Neural cell (in vitro differentiated cells): ENCODE data around the gene SMC3.

Source experiments
- TAF1 ChIP-seq: IDR thresholded peaks from 2 replicates; pipeline ENCODE4 v1.6.1; 2012; ENCODE audit warnings: low read depth
- TF ChIP-seq, protein P1 (sequence below): fragments of 450-650 bp; IDR thresholded peaks from 2 replicates; pipeline ENCODE4 v1.5.1; 2014; ENCODE audit warnings: antibody characterized with exemption, mild to moderate bottlenecking, moderate library complexity; ENCODE audit not compliant: poor library complexity, severe bottlenecking

DNA sequence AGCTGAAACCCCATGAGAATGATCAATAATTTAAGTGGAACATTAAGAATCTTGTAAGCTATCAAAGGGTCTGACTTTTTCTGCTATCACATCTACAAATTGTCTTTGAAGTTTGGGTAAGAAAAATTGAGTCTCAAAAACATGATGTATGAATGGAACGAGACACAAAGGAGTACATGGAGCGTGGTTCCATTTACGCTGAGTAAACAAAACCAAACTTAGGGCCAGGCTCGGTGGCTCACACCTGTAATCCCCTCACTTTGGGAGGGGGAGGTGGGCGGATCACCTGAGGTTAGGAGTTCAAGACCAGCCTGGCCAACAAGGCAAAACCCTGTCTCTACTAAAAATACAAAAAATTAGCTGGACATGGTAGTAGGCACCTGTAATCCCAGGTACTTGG is 24.3 kb downstream of the SMC3 start:
- TF ChIP-seq, protein P1, sequence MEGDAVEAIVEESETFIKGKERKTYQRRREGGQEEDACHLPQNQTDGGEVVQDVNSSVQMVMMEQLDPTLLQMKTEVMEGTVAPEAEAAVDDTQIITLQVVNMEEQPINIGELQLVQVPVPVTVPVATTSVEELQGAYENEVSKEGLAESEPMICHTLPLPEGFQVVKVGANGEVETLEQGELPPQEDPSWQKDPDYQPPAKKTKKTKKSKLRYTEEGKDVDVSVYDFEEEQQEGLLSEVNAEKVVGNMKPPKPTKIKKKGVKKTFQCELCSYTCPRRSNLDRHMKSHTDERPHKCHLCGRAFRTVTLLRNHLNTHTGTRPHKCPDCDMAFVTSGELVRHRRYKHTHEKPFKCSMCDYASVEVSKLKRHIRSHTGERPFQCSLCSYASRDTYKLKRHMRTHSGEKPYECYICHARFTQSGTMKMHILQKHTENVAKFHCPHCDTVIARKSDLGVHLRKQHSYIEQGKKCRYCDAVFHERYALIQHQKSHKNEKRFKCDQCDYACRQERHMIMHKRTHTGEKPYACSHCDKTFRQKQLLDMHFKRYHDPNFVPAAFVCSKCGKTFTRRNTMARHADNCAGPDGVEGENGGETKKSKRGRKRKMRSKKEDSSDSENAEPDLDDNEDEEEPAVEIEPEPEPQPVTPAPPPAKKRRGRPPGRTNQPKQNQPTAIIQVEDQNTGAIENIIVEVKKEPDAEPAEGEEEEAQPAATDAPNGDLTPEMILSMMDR, result no peak
- TF ChIP-seq TAF1, result no peak
